CMK (cell line): Measurements from ENCODE around the gene MMP24.
A peak's percentile ranks its signal among the peaks of the same experiment; 100 is the strongest.
"Not testable (repeated sequence)": the region's sequence is repeated elsewhere in the genome, so short reads cannot be mapped to it uniquely, and the experiment has no call there.

Experiments
- DNase-seq: peaks from one replicate; pipeline ENCODE4 v3.0.0-alpha.2; 2010; ENCODE audit warnings: low read depth

The MMP24 gene

DNA sequence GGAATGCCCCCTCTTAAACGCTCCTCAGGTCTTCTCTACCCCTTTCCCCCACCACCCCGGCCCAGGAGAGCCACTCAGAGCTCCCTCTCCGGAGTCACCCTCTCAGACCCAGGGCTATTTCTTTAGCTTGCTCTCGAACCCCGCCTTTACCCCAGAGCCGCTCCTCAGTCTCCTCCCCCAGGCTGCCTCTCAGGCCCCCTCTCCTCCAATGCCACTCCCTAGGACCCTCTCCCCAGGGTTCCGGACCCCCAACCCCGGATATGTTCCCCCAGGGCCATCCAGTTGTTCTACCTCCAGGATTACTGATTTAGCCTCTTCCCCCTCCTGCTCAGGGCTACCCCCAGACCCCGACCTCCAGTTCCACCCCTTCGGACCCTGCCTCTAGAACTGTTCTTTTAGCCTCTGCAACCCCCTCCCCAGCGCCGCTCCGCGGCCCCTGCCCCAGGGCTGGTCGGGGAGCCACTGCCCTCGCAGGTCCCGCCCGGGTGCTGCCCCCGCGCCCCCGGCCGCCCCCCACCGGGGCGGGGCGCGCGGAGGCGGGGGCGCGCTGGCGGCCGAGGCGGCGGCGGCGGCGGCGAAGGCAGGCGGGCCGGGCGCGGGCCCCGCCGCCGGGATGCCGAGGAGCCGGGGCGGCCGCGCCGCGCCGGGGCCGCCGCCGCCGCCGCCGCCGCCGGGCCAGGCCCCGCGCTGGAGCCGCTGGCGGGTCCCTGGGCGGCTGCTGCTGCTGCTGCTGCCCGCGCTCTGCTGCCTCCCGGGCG, at the start of gene MMP24:
Gene MMP24 (plus strand): TSS at position 565 of the 758 bp plus-strand sequence. CDS start 49 bp downstream, at position 614.
- no peak for DNase-seq

DNA sequence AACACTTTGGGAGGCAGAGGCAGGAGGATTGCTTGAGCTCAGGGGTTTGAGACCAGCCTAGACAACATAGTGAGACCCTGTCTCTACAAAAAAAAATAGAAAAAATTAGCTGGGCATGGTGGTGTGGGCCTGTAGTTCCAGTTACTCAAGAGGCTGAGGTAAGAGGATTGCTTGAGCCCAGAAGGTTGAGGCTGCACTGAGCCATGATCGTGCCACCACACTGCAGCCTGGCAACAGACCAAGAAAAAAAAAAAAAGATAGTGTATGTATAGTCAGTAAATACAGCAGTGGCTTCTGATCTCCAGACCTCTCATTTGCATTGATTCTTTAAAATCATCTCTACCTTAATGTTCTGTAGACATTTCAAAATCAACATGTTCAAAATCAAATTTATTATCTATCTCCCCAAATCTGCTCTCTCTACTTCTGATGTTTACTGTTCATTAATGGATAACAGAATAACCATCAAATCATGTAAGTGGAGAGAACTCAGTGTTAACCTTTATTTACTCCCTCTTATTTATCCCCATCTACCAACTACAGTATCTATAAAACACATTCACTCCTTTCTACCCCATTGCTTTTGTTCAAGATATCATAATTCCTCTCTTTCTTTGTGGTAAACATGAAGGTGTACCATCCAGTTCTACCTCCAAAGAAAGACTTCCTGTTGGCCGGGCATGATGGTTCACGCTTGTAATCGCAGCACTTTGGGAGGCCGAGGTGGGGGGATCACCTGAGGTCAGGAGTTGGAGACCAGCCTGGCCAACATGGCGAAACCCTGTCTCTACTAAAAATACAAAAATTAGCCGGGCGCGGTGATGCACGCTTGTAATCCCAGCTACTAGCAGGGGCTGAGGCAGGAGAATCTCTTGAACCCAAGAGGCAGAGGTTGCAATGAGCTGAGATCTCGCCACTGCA, 46.9 kb upstream of the MMP24 start:
- DNase-seq: no peak

DNA sequence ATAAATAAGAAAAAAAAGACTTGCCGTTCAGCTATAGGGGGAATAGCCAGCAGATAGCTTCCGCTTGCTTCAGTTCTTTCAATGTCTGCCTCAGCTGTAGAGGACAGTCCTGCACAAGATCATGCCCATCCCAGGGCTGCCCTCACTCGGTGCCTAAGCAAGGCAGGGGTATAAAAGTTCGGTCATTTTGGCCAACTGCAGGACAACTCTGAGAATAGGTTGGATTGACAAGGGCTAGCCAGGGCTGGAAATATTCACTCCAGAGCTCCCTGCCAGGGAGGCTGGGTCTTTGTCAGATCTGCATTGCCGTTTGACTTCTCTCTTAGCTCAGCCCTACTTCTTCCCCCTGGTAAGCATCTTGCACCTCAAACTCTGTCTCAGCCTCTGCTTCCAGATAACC, 46.2 kb upstream of the MMP24 start:
- DNase-seq: no peak

DNA sequence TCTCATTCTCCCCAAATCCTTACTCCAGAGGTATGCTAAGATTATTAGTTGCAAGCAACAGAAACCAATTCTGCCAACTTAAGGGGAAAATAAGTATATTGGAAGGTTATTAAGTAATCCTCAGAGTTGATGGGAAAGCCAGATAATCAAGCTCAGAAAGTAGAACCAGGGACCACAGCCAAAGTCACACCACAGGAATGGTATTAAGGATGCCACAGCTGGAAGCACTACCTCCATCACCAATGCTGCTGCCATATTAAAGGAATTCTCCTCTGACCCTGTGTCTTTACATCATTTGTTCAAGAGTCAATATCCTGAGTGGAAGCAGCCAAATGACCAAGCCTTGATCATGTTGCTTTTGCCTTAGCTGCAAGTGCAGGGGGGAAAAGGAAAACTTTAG, 44.8 kb upstream of the MMP24 start:
- DNase-seq: no peak

DNA sequence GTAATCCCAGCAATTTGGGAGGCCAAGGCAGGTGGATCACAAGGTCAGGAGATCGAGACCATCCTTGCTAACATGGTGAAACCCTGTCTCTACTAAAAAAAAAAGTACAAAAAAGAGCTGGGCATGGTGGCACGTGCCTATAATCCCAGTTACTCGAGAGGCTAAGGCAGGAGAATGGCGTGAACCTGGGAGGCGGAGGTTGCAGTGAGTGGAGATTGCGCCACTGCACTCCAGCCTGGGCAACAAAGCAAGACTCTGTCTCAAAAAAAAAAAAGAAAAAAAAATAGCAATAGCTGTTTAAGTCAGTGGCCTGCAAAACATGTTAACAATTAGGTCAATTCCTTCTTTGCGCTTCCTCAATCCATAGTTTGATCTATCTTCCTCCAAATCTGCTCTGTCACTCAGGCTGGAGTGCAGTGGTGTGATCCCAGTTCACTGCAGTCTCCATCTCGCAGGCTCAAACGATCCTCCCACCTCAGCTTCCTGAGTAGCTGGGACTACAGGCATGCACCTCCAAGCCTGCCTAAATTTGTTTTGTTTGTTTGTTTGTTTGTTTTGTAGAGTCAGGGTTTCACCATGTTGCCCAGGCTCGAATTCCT, 39.7 kb upstream of the MMP24 start:
- DNase-seq: not testable (repeated sequence)

DNA sequence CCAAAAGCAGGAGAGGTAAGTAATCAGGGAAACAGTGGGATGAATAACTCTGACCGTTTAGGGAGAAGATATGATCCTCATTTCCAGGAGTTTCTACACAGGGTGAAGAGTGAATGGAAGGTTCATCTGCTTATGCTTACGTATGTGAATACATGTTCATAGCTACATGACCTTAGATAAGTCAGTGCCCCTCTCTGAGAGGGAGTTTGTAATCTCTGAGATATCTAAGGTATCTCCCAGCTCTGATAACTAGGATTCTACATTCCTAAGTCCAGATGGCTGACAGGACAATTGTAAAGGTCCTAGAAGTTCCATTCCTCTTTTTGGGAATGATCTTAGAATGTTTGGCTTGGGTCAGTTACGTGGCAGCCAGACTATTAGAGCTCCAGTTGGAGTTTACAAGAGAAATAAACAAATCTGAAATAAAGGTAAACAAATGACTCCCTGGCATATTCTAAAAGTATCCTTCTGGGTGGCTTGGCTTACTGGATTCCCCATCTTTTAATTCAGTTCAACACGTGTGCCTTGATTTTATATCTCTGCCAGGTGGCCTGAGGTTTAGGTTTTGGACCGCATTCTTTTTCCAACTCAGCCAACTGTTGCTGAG, 38.8 kb upstream of the MMP24 start:
- DNase-seq: no peak

DNA sequence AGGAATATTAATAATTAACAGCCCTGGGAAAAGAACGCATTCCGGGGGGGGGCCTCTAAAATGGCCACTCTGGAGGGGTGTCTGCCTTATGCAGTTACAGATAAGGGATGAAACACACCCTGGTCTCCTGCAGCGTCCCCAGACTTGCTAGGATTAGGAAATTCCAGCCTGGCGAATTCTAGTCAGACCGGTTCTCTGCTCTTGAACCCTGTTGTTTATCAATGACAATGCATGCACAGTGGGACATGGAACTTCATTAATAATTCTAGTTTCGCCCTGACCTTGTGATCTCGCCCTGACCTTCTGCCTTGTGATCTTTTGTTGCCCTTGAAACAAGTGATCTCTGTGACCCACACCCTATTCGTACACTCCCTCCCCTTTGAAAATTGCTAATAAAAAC, 37.3 kb upstream of the MMP24 start:
- not testable (repeated sequence) for DNase-seq

DNA sequence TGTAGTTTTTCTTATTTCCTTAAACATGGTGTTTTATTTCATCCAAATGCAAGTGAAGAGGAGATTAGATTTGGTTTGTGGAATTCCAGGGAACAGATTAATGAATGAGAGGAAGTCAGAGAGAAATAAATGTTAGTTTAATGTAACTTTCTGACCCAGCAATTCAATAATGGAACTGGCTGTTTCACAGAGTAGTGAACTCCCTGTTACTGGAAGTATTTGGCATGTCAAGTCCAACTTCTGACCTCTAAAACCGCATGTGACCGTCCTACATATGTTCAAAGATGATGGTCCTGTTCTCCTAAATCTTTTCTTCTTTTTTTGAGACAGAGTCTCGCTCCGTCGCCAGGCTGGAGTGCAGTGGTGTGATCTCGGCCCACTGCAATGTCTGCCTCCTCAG, 35.9 kb upstream of the MMP24 start:
- no peak for DNase-seq

DNA sequence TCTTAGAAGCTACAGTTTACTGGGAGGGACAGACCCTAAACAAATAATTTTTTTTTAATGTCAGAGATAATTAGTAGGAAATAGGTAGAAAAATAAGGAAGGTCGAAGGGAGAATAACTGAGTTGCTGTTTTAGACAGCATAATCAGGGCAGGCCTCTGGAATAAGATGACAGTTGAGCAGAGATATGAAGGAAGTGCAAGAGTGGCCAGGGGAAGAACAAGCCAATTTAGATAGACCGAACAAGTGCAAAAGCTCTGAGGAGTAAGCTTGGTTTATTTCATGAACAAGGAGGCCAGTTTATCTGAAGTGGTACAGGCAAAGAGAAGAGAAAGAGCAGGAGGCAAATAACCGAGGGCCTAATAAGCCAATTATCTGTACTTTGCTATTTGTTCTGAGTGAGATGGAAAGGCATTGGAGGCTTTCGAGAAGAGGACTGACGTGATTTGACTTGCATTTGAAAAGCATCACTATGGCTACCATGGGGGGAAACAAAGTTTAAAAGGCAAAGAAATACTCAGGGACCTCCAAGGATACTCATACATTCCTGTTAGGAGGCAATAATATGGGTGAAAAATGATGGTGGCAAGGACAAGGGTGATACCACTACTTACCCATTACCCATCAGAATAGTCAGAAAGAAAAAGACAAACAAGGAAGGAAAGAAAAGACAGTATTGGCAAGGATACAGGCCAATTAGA, 34.9 kb upstream of the MMP24 start:
- DNase-seq: no peak

DNA sequence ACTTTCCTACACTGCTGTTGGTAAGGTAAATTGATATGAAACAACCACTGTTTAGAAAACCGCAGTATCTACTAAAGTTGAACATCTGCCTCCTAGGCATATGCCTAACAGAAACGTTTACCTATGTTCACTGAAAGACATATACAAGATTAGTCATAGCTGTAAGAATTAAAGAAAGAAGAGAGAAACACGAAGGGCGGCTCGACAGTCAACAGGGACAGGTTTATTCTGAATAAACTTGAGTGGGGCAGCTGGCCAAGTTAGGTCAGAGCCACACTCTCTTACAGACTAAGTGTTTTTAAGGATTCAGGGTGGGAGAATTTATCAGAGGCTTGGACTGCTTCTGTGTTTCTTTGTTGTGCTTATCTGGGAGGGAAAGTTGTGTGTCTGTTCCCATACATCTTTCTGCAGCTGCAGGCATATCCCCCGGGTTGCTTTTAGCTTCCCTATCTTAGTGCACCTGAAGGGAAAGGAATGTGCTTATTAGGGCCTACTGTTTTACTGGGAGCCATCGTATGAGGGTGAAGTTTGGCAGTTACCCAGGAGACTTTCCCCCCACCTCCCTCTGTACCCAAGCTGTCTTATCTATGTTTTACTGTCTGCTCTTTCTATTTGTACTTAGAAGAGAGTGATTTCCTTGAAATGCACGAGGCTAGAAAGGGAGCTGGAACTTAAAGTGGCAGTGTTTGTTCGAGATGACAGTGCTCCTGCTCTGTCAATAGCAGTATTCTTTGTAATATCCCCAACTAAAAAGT, 34.2 kb upstream of the MMP24 start:
- DNase-seq: no peak

DNA sequence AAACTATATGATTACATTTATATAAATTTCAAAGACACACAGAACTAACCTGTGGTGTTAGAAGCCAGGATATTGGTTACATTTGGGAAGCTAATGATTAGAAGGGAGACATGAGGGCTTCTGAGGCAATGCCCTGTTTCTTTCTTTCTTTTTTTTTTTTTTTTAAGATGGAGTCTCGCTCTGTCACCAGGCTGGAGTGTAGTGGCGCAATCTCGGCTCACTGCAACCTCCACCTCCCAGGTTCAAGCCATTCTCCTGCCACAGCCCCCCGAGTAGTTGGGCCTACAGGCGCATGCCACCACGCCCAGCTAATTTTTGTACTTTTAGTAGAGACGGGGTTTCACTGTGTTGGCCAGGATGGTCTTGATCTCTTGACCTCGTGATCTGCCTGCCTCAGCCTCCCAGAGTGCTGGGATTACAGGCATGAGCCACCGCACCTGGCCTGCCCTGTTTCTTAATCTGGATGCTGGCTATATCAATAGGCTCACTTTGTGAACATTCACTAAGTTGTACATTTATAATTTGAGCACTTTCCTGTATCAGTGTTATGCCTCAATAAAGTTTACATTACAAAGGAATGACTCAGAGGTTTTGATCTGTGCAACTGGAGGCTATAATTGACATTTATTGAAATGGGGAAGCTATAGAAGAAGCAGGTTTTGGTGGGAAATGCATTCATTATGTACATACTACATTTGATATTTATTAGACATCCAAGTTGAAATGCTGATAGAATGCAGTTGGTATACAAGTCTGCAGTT, 33.3 kb upstream of the MMP24 start:
- DNase-seq: not testable (repeated sequence)

DNA sequence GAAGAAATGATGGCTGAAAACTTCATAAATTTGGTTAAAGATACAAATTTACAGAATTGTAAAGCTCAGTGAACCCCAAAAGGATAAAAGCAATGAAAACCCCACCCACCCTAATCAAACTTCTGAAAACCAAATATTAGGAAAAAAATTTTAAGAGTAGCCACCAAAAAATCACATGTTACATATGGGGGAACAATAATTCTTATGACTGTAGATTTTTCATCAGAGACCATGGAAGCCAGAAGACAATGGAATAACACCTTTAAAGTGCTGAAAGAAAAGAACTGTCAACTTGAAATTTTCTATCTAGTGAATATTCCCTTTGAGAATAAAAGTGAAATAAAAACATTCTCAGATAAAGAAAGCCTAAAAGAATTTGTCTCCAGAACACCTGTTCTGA, 30.2 kb upstream of the MMP24 start:
- DNase-seq: no peak

DNA sequence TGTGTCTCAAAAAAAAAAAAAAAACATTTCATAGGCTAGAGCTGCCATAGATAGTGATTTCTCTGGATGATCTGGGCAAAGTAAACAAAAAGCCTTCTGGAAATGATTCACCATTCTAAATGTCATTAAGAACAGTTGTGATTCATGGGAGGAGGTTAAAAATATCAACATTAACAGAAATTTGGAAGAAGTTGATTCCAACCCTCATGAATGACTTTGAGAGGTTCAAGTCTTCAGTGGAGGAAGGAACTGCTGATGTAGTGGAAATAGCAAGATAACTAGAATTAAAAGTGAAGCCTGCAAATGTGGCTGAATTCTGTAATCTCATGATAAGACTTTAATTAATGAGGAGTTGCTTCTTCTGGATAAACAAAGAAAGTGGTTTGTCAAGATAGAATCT, 26.8 kb upstream of the MMP24 start:
- no peak for DNase-seq

DNA sequence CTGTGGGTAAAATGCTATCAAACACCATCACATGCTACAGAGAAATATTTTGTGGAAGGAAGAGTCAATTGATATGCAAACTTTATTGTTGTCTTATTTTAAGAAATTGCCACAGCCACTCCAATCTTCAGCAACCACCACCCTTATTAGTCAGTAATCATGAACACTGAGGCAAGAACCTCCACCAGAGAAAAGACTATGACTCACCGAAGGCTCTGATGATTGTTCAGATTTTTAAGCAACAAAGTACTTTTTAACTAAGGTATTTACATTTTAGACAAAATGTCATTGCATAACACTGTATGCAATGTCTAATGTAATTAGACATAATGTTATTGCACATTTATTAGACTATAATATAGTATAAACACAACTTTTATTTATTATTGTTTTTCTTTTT, 26.2 kb upstream of the MMP24 start:
- DNase-seq: no peak

DNA sequence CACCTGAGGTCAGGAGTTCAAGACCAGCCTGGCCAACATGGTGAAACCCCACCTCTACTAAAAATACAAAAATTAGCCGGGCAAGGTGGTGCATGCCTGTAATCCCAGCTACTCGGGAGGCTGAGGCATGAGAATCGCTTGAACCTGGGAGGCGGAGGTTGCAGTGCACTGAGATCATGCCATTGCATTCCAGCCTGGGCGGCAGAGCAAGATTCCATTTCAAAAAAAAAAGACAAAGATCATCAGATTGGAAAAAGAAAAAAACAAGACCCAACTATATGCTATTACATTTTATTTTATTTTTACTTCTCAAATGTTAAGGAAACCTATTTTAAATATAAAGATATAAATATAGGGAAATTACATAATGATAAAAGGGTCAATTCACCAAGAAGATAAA, 25.0 kb upstream of the MMP24 start:
- DNase-seq: not testable (repeated sequence)

DNA sequence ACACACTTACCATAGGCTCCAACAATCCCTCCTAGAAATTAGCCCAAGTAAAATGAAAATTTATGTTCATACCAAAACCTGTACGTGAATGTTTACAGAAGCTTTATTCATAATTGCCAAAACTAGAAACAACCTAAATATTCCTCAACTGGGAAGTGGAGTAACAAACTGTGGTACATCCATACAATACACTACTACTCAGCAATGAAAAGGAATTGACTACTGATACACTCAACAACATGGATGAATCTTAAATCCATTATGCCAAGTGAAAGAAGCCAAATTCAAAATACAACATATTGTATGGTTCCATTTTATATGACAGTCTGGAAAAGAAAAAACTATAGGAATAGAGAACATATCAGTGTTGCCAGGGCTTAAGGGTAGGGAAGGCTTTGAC, 19.7 kb upstream of the MMP24 start:
- no peak for DNase-seq

DNA sequence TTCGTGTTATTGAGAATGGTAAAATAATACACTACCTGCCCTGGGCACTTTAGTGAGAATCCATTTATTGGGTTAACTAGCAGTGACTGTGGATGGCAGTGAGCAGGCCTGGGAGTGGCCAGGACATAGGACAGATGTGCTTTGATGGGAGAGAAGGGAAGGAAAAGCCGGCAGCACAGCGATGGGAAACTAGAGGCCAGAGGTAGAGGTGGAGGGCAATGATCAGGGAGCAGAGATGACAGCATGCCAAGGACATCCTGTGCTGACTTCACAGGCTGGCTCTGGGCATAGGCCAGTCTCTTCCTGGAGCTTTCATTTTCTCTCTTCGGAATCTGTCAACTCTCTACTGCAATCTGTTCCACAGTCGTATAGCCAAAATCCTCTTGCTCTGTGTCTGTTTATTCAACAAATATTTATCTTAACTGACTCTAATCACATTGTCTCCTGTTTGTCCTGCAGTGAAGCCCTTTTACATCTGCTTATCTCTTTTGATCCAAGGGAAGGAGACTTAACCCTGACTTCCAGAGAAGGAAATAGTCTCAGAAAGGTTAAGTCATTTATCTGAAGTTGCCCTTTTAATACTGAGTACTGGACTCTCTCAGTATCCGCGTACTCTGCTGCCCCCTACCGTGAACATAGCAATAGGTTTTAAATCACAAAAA, 18.4 kb upstream of the MMP24 start:
- peak; percentile 37 for DNase-seq

DNA sequence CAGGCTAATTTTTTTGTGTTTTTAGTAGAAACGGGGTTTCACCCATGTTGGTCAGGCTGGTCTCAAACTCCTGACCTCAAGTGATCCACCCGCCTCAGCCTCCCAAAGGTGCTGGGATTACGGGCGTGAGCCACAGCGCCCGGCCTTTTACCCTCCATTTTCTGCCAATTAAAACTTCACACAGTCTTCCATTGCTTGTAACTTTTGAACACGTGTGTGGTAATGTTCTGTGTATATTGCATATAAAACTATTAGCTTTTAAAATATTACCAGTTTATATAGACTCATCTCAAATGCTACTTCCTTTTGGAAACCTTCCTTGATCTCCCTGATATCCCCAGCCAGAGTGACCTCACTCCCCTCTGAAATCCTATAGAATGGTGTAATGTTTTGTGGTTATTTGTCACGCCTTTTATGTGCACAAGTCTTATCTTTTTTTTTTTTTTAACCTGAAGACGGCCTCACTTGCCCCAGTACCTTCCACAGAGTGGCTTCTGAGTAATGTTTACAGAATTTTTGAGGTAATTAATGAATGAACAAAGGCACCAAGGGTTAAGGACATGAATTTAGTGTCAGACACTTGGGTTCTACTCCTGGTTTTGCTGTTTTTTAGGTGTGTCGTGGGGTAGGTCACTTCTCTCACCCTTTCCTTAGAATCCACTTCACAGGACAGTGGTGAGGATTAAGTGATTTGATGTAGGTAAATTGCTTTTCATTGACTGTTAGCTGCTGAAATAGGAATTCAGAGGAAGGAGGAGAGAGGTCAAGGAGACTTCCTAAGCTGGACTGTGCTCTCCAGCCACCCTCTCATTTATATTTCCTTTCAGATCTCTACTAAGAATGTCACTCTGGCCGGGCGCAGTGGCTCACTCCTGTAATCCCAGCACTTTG, 11.2 kb upstream of the MMP24 start:
- no peak for DNase-seq

DNA sequence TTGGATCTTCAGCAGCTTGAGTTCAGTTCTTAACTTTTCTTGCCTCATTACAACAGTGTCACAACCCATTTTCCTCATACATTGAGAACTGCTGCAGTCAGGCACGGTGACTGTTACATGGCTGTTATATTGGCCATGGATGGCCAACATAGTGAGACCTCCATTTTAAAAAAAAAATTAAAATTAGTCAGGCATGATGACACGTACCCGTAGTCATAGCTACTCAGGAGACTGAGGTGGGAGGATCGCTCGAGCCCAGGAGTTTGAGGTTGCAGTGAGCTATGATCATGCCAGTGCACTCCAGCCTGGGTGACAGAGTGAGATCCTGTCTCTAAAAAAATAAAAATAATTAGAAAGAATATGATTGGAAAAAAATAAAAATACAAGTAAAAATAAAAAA, 9.9 kb upstream of the MMP24 start:
- DNase-seq: no peak
